Epithelial cell of esophagus (primary cell): ENCODE data around the gene TADA2B.
A peak's percentile ranks its signal among the peaks of the same experiment; 100 is the strongest.

ENCODE experiments used
- DNase-seq: peaks from one replicate; pipeline ENCODE4 v3.0.0; 2010; ENCODE audit warnings: low read depth
- H3K4me3 ChIP-seq: 2 replicates; pipeline ENCODE4 v1.5.1; 2011; ENCODE audit warnings: mild to moderate bottlenecking, low read length, control low read depth
- TF ChIP-seq, protein P1 (sequence below): IDR thresholded peaks from 2 replicates; pipeline ENCODE4 v1.5.1; 2011; ENCODE audit warnings: low read depth, mild to moderate bottlenecking, low read length, control low read depth, inconsistent platforms; ENCODE audit not compliant: insufficient read depth; ENCODE audit errors: missing control alignments

TADA2B gene

DNA sequence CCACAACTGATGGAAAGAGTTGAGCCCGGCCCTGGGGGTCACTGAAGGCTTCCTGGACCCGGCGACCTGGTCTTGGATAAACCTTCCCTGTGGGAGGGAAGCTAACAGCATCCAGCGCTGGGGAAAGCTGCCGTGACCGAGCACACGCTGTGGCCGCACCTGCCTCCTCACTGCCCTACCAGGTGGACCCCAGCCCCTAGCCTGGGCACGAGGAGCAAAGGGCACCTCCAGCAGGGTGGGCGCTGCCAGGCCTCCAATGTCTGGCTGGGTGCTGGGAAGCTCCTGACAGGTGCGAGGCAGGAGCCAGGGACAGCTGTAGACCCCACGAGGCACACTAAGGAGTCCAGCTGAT lies 7.9 kb downstream of the TADA2B start:
- no peak overlapping the region for H3K4me3 ChIP-seq
- DNase-seq, result no peak
- TF ChIP-seq, protein P1, sequence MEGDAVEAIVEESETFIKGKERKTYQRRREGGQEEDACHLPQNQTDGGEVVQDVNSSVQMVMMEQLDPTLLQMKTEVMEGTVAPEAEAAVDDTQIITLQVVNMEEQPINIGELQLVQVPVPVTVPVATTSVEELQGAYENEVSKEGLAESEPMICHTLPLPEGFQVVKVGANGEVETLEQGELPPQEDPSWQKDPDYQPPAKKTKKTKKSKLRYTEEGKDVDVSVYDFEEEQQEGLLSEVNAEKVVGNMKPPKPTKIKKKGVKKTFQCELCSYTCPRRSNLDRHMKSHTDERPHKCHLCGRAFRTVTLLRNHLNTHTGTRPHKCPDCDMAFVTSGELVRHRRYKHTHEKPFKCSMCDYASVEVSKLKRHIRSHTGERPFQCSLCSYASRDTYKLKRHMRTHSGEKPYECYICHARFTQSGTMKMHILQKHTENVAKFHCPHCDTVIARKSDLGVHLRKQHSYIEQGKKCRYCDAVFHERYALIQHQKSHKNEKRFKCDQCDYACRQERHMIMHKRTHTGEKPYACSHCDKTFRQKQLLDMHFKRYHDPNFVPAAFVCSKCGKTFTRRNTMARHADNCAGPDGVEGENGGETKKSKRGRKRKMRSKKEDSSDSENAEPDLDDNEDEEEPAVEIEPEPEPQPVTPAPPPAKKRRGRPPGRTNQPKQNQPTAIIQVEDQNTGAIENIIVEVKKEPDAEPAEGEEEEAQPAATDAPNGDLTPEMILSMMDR, result no peak

DNA sequence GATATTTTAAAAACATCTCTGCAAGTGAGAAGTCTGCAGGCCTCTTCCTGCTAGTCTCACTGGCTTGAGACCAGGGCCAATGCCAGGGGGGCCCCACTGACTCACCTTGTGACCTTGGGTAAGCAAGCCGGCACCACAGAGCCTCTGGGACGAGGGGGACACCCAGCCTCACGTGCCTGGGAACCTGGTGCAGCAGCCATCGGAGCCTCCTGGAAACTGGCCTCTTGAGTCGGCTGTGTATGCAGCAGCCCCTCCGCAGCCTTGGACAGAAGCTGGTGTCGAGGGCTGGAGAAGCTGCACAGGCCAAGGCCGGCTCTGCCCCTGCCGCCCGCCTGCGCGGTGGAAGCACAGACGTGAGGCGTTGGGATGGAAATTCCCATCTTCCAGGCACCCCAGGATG lies 8.7 kb downstream of the TADA2B start:
- no peak for DNase-seq
- TF ChIP-seq, protein P1, result no peak
- no peak overlapping the region for H3K4me3 ChIP-seq

DNA sequence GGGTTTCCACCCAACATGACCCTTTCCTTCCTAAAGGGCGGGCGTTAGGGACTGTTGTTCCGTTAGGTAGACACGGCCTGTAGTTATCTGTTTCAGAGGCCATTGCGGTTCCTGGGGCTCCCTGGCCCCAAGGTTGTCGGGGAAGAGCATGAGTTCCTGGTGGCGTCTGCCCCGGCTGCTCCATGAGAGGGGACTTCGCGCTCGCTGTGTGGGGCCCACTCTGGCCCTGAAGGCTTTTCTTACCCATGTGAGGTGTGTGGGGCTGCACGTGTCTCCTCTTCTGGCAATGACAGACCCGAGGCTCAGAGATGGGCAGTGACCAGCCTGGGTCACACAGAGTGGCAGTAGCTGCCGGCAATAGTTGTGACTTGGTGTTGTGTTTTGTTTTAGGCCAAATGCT lies 9.1 kb downstream of the TADA2B start:
- no peak overlapping the region for H3K4me3 ChIP-seq
- TF ChIP-seq, protein P1, result no peak
- DNase-seq, result no peak

DNA sequence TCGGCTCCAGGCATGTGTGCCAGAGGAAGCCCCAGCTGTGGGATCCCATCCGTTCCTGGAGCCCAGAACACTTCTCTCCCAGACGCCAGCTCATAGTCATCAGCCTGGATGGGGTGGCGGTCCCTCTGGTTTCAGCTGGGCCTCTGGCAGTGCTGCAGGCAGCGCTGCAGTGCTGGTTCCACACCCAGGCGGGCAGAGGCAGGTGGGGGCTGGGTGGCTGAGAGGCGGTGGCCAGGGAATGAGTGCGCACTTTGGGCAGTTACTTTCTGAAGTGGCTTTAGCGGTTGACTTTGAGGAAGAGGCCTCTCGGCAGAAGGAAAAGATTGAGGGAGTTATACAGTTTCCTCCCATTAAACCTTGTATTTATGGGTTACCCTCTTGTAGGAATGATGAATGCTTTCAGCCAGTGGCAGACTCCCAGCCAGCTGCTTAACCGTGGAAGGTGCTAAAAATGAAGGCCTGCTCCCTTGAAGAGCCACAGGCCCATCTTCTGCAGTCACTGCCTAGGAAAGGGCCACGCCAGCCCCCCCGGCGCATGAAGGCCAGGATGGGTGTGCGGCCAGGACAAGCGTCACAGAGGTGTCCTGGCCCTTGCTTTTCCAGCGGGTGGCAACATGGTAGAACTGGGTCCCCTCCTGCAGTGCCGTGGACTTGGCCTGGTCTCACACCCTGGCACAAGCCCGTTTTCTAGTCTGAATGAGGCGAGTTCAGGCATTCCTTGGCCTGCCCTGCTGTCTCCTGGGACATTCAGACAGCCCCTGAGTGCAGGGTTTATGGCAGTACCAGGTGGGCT lies 9.9 kb downstream of the TADA2B start:
- no peak for DNase-seq
- TF ChIP-seq, protein P1, result no peak
- H3K4me3 ChIP-seq, result no peak overlapping the region

DNA sequence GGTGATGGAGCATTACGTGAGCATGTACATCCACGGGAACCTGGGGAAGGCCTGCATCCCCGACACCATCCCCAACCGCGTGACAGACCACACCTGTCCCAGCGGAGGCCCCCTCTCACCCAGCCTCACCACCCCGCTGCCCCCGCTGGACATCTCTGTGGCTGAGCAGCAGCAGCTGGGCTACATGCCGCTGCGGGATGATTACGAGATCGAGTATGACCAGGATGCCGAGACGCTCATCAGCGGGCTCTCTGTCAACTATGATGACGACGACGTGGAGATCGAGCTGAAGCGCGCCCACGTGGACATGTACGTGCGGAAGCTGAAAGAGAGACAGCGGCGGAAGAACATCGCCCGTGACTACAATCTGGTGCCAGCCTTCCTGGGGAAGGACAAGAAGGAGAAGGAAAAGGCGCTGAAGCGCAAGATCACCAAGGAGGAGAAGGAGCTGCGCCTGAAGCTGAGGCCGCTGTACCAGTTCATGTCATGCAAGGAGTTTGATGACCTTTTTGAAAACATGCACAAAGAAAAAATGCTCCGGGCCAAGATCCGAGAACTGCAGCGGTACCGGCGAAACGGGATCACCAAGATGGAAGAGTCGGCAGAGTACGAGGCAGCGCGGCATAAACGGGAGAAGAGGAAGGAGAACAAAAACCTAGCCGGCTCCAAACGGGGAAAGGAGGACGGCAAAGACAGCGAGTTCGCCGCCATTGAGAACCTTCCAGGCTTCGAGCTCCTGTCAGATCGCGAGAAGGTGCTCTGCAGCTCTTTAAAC lies 11.1 kb downstream of the TADA2B start:
- TF ChIP-seq, protein P1, result no peak
- no peak for DNase-seq
- H3K4me3 ChIP-seq, result no peak overlapping the region

DNA sequence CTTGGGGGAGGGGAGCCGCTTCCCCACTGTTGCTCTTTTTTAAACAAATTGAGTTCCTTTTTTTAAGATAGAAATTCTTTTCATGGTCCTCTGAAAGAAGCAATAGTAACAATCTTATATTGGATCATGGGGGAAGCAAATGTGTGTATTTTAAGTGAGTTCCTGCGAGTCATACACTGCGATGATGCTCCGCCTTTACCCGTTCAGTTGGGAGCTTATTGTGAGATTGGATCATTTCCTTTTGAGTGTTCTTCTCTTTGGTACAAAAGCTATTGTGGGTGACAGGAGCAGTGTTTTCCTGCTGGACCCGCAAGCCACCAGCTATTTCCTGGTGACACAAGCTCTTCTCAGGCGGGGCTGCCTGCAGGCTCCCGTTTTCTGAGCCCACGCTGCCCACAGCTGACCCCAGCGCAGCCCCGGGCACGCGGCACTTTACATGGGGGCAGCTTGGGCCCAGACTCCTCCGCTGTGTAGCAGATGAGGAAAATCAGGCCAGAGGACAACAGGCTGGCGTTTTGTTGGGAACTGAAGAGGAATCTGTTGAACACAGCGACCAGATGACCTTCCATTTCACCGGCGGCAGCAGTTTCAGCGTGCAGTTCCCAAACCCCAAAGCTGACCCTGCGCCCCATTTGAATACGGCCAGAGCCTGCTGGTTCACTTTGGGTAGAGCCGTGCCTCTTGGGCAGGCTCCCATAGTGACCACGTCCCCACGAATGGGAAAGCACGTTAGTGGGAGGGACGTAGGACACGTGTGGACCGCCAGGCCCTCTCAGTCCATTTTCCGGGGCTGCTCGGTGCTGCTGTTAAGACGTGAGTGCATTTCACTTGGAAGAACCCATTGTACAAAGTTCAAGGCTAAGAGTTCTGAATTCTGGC lies 12.2 kb downstream of the TADA2B start:
- no peak overlapping the region for H3K4me3 ChIP-seq
- DNase-seq, result peak; percentile 39
- TF ChIP-seq, protein P1, result no peak
